OCI-LY3 (cell line): ENCODE results near the gene GPER1.

ENCODE experiments used
- EZH2phosphoT487 ChIP-seq: fragments of 200-600 bp; shearing (Covaris generic); IDR thresholded peaks from 2 replicates; pipeline ENCODE4 v1.6.1; 2018; ENCODE audit warnings: antibody characterized with exemption, mixed run types, low read depth
- TF ChIP-seq, protein P1 (sequence below): fragments of 200-600, 300-600 bp; sonication (generic); IDR thresholded peaks from 2 replicates; pipeline ENCODE4 v1.5.1; 2014; ENCODE audit warnings: antibody characterized with exemption, low read length, low read depth

GRCh38 chr7:1104516-1105179, 16.7 kb downstream of the GPER1 start:
- TF ChIP-seq, protein P1, sequence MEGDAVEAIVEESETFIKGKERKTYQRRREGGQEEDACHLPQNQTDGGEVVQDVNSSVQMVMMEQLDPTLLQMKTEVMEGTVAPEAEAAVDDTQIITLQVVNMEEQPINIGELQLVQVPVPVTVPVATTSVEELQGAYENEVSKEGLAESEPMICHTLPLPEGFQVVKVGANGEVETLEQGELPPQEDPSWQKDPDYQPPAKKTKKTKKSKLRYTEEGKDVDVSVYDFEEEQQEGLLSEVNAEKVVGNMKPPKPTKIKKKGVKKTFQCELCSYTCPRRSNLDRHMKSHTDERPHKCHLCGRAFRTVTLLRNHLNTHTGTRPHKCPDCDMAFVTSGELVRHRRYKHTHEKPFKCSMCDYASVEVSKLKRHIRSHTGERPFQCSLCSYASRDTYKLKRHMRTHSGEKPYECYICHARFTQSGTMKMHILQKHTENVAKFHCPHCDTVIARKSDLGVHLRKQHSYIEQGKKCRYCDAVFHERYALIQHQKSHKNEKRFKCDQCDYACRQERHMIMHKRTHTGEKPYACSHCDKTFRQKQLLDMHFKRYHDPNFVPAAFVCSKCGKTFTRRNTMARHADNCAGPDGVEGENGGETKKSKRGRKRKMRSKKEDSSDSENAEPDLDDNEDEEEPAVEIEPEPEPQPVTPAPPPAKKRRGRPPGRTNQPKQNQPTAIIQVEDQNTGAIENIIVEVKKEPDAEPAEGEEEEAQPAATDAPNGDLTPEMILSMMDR = no peak
- TF ChIP-seq EZH2phosphoT487 = no peak
